ENCODE results near the gene CCL17. TPM values are rescaled to one million over a fixed set of nuclear protein-coding genes. Genes with fewer than 3 reads are reported as not detected.
A peak's percentile ranks its signal among the peaks of the same experiment; 100 is the strongest.

CCL17 gene
- total RNA-seq, 2 experiments from 2014 or later, result not detected

GRCh38 chr16:57444711-57445110 is 40.1 kb downstream of the CCL17 start:
- DNase-seq (ENCODE audit: low spot score), result no peak
- no TSS peak for BruUV-seq (replicated peaks)
- CTCF ChIA-PET (ENCODE audit: unreplicated experiment), result no interaction called here
- no peak overlapping the region for H2AFZ ChIP-seq (ENCODE audit: low read length)
- H3K4me2 ChIP-seq (ENCODE audit: low read length), result no peak overlapping the region
- no peaks in the 10 kb centered on the region for H3K9me2 ChIP-seq (ENCODE audit: insufficient read depth, low read length)
- H3K36me3 ChIP-seq (ENCODE audit: insufficient read depth, low read length), result peaks cover 28% of the 10 kb centered on the region
- no peak overlapping the region for H3K4me3 ChIP-seq (ENCODE audit: low read depth, low read length, poor library complexity, severe bottlenecking)
- peaks cover 20% of the 10 kb centered on the region; the same call in 1 of the 2 replicates for H3K9me3 ChIP-seq (ENCODE audit: low read length)
- H3K27ac ChIP-seq (ENCODE audit: low read depth, low read length, poor library complexity, severe bottlenecking), result no peak overlapping the region
- peaks cover 30% of the 10 kb centered on the region for H3K79me2 ChIP-seq (ENCODE audit: insufficient read depth, low read depth, low read length)
- peaks cover 17% of the 10 kb centered on the region for H3K4me1 ChIP-seq (ENCODE audit: insufficient read depth, low read length, poor library complexity, severe bottlenecking)
- TF ChIP-seq CTCF (conservative IDR thresholded peaks at IDR 0.05; ENCODE audit: low read length) (no peak), EZH2phosphoT487 (IDR thresholded peaks at IDR 0.05; ENCODE audit: borderline replicate concordance, low read depth, low read length) (no peak)
- intact Hi-C loops (cut with micrococcal nuclease; ENCODE audit: unreplicated experiment), result no loop called here
- H4K20me1 ChIP-seq (ENCODE audit: insufficient read depth, low read length), result no peaks in the 10 kb centered on the region
- POLR2A ChIA-PET, result interaction anchor here (1.4 kb wide), 1 partner anchor 96 kb away, joined by 3 read pairs; no protein-coding TSS in a partner anchor

- no peak for DNase-seq (ENCODE audit: low spot score)
- peaks cover 30% of the 10 kb centered on the region for H3K79me2 ChIP-seq (ENCODE audit: insufficient read depth, low read depth, low read length)
- peaks cover 20% of the 10 kb centered on the region for H3K36me3 ChIP-seq (ENCODE audit: insufficient read depth, low read length)
- H3K4me3 ChIP-seq (ENCODE audit: low read depth, low read length, poor library complexity, severe bottlenecking), result no peak overlapping the region
- ChIA-PET CTCF (ENCODE audit: unreplicated experiment) (no interaction called here), POLR2A (interaction anchor here (0.7 kb wide), 1 partner anchor 615 kb away, joined by 6 read pairs; no protein-coding TSS in a partner anchor)
- no TSS peak for BruUV-seq (replicated peaks)
- H3K9me3 ChIP-seq (ENCODE audit: low read length), result peaks cover 14% of the 10 kb centered on the region; the same call in 1 of the 2 replicates
- no peak overlapping the region for H3K27ac ChIP-seq (ENCODE audit: low read depth, low read length, poor library complexity, severe bottlenecking)
- peaks cover 17% of the 10 kb centered on the region for H3K4me1 ChIP-seq (ENCODE audit: insufficient read depth, low read length, poor library complexity, severe bottlenecking)
- intact Hi-C loops (cut with micrococcal nuclease; ENCODE audit: unreplicated experiment), result no loop called here
- H2AFZ ChIP-seq (ENCODE audit: low read length), result no peak overlapping the region
- no peaks in the 10 kb centered on the region for H3K9me2 ChIP-seq (ENCODE audit: insufficient read depth, low read length)
- TF ChIP-seq CTCF (conservative IDR thresholded peaks at IDR 0.05; ENCODE audit: low read length), result no peak
- TF ChIP-seq EZH2phosphoT487 (IDR thresholded peaks at IDR 0.05; ENCODE audit: borderline replicate concordance, low read depth, low read length), result no peak
- no peaks in the 10 kb centered on the region for H4K20me1 ChIP-seq (ENCODE audit: insufficient read depth, low read length)
- no peak overlapping the region for H3K4me2 ChIP-seq (ENCODE audit: low read length)
Measured at GRCh38 chr16:57445510-57445909, 40.9 kb downstream of the CCL17 start.

GRCh38 chr16:57446531-57447185 is 42.1 kb downstream of the CCL17 start:
- peak; percentile 62 for DNase-seq (ENCODE audit: low spot score)
- POLR2A ChIA-PET, result interaction anchor here (0.7 to 1.6 kb wide), 6 partner anchors 11 to 341 kb away, joined by 3 to 9 read pairs (median 3); partner anchors contain the start of gene POLR2C
- peak overlapping the region; percentile 96 for H3K4me3 ChIP-seq (ENCODE audit: low read depth, low read length, poor library complexity, severe bottlenecking)

More at GRCh38 chr16:57446531-57447185, 42.1 kb downstream of the CCL17 start:
- no peak for TF ChIP-seq EZH2phosphoT487 (IDR thresholded peaks at IDR 0.05; ENCODE audit: borderline replicate concordance, low read depth, low read length)
- TF ChIP-seq CTCF (conservative IDR thresholded peaks at IDR 0.05; ENCODE audit: low read length), result no peak
- Histone ChIP-seq H3K9me2 (ENCODE audit: insufficient read depth, low read length) (no peaks in the 10 kb centered on the region), H3K27ac (ENCODE audit: low read depth, low read length, poor library complexity, severe bottlenecking) (peak overlapping the region; percentile 33), H3K9me3 (ENCODE audit: low read length) (peaks cover 3% of the 10 kb centered on the region; the same call in 1 of the 2 replicates), H3K4me1 (ENCODE audit: insufficient read depth, low read length, poor library complexity, severe bottlenecking) (peaks cover 17% of the 10 kb centered on the region), H3K79me2 (ENCODE audit: insufficient read depth, low read depth, low read length) (peaks cover 30% of the 10 kb centered on the region), H3K4me2 (ENCODE audit: low read length) (peak overlapping the region; percentile 98), H2AFZ (ENCODE audit: low read length) (peak overlapping the region; percentile 79), H4K20me1 (ENCODE audit: insufficient read depth, low read length) (no peaks in the 10 kb centered on the region), H3K36me3 (ENCODE audit: insufficient read depth, low read length) (peaks cover 17% of the 10 kb centered on the region)
- BruUV-seq (replicated peaks), result no TSS peak
- CTCF ChIA-PET (ENCODE audit: unreplicated experiment), result interaction anchor here (1.5 to 1.6 kb wide), 2 partner anchors 16 to 30 kb away, joined by 4 to 7 read pairs; partner anchors contain the start of gene POLR2C
- intact Hi-C loops (cut with micrococcal nuclease; ENCODE audit: unreplicated experiment), result loop anchor here (1.0 to 2.0 kb wide), 2 partner anchors 146 to 288 kb away; partner anchors contain the start of gene KATNB1

Data from OCI-LY7 (cell line).